Measurements from ENCODE around the gene GPR157.

GPR157 gene

GRCh38 chr1:9128520-9129265, at the start of gene GPR157:
Gene GPR157, minus strand, starts transcription at chr1:9129102. Its CDS starts 75 bp downstream, at chr1:9129027.
- no peak for TF ChIP-seq CTCF (IDR thresholded peaks at IDR 0.05; ENCODE audit: low read depth, low read length, missing control alignments)
- H3K4me3 ChIP-seq (replicated peaks; ENCODE audit: low read depth, low read length), result peak within 1 kb of the TSS; percentile 91
- DNase-seq (ENCODE audit: extremely low read depth, low read depth), result no peak

GRCh38 chr1:9174762-9175161, 45.9 kb upstream of the GPR157 start:
- TF ChIP-seq CTCF (IDR thresholded peaks at IDR 0.05; ENCODE audit: low read depth, low read length, missing control alignments), result no peak
- no peak overlapping the region for H3K4me3 ChIP-seq (replicated peaks; ENCODE audit: low read depth, low read length)
- no peak for DNase-seq (ENCODE audit: extremely low read depth, low read depth)

GRCh38 chr1:9174243-9174642, 45.3 kb upstream of the GPR157 start:
- H3K4me3 ChIP-seq (replicated peaks; ENCODE audit: low read depth, low read length), result no peak overlapping the region
- TF ChIP-seq CTCF (IDR thresholded peaks at IDR 0.05; ENCODE audit: low read depth, low read length, missing control alignments), result no peak
- DNase-seq (ENCODE audit: extremely low read depth, low read depth), result no peak

- no peak for DNase-seq (ENCODE audit: extremely low read depth, low read depth)
- no peak overlapping the region for H3K4me3 ChIP-seq (replicated peaks; ENCODE audit: low read depth, low read length)
- no peak for TF ChIP-seq CTCF (IDR thresholded peaks at IDR 0.05; ENCODE audit: low read depth, low read length, missing control alignments)
Measured at GRCh38 chr1:9169601-9170137, 40.8 kb upstream of the GPR157 start.

- no peak for TF ChIP-seq CTCF (IDR thresholded peaks at IDR 0.05; ENCODE audit: low read depth, low read length, missing control alignments)
- DNase-seq (ENCODE audit: extremely low read depth, low read depth), result no peak
- no peak overlapping the region for H3K4me3 ChIP-seq (replicated peaks; ENCODE audit: low read depth, low read length)
Measured at GRCh38 chr1:9167638-9168037, 38.7 kb upstream of the GPR157 start.

GRCh38 chr1:9166289-9167235, 37.7 kb upstream of the GPR157 start:
- H3K4me3 ChIP-seq (replicated peaks; ENCODE audit: low read depth, low read length), result no peak overlapping the region
- DNase-seq (ENCODE audit: extremely low read depth, low read depth), result no peak
- TF ChIP-seq CTCF (IDR thresholded peaks at IDR 0.05; ENCODE audit: low read depth, low read length, missing control alignments), result no peak

Measured in HFF-Myc (cell line).